WTC11 (cell line): ENCODE results near the gene C1QTNF1. TPM values are rescaled to one million over a fixed set of nuclear protein-coding genes. Genes with fewer than 3 reads are reported as not detected.

Experiments used
- ATAC-seq: fragments of 200-7000 bp; cut with Tn5 transposase; 2 replicates; pipeline ENCODE4 v1.10.0; 2021; ENCODE audit warnings: mild to moderate bottlenecking, moderate library complexity
- CTCF ChIA-PET: fragments of 300-600 bp; sonication (Branson Sonifier 250); formaldehyde crosslinking; loops from one replicate; lab custom pipeline; 2021; ENCODE audit warnings: antibody characterized with exemption; lab: Charles Lee
- POLR2A ChIA-PET: fragments of 350-600 bp; sonication (Branson Sonifier 250); formaldehyde crosslinking; loops from one replicate; lab custom pipeline; 2021; ENCODE audit warnings: antibody characterized with exemption; lab: Charles Lee
- DNase-seq: peaks from one replicate; pipeline ENCODE4 v3.0.0; 2021; ENCODE audit warnings: low spot score
- H3K27ac Mint-ChIP-seq: 2 replicates; pipeline ENCODE4 v1.8.0; 2021; ENCODE audit warnings: mixed read lengths
- H3K27me3 Mint-ChIP-seq: 2 replicates; pipeline ENCODE4 v1.8.0; 2021; ENCODE audit warnings: low read depth, mild to moderate bottlenecking, moderate library complexity, mixed read lengths
- H3K36me3 Mint-ChIP-seq: 2 replicates; pipeline ENCODE4 v1.8.0; 2021; ENCODE audit warnings: mixed read lengths
- H3K4me1 Mint-ChIP-seq: 2 replicates; pipeline ENCODE4 v1.8.0; 2022; ENCODE audit warnings: mixed read lengths
- H3K4me3 Mint-ChIP-seq: 2 replicates; pipeline ENCODE4 v1.8.0; 2021; ENCODE audit warnings: mild to moderate bottlenecking, moderate library complexity, mixed read lengths
- H3K9me3 Mint-ChIP-seq: 2 replicates; pipeline ENCODE4 v1.8.0; 2021; ENCODE audit warnings: mixed read lengths
- ATF3 ChIP-seq: sonication (generic); formaldehyde crosslinking; conservative IDR thresholded peaks from 2 replicates; pipeline ENCODE4 v1.8.1; 2022; ENCODE audit warnings: mild to moderate bottlenecking, missing genetic modification reagents
- CBFB ChIP-seq: sonication (generic); formaldehyde crosslinking; IDR thresholded peaks from 2 replicates; pipeline ENCODE4 v1.8.1; 2022; ENCODE audit warnings: mild to moderate bottlenecking, low read depth, missing genetic modification reagents
- CREB1 ChIP-seq: sonication (generic); formaldehyde crosslinking; IDR thresholded peaks from 2 replicates; pipeline ENCODE4 v1.8.0; 2023; ENCODE audit warnings: mild to moderate bottlenecking, missing genetic modification reagents
- CTCF ChIP-seq: fragments of 200-600 bp; IDR thresholded peaks from 2 replicates; pipeline ENCODE4 v1.8.0; 2022; ENCODE audit warnings: antibody characterized with exemption
- E2F5 ChIP-seq: sonication (generic); formaldehyde crosslinking; IDR thresholded peaks from 2 replicates; pipeline ENCODE4 v1.8.1; 2022; ENCODE audit warnings: mild to moderate bottlenecking, moderate library complexity, missing genetic modification reagents
- ELF4 ChIP-seq: sonication (generic); formaldehyde crosslinking; IDR thresholded peaks from 2 replicates; pipeline ENCODE4 v1.8.1; 2022; ENCODE audit warnings: low read depth, mild to moderate bottlenecking, moderate library complexity, missing genetic modification reagents
- ESRRA ChIP-seq: sonication (generic); formaldehyde crosslinking; IDR thresholded peaks from 2 replicates; pipeline ENCODE4 v1.8.1; 2022; ENCODE audit warnings: mild to moderate bottlenecking, missing genetic modification reagents, borderline replicate concordance
- GRHL2 ChIP-seq: fragments of 250-450 bp; sonication (Bioruptor Pico); IDR thresholded peaks from 2 replicates; pipeline ENCODE4 v1.8.0; 2022; ENCODE audit warnings: mild to moderate bottlenecking, moderate library complexity; ENCODE audit not compliant: insufficient replicate concordance, severe bottlenecking
- JAZF1 ChIP-seq: fragments of 250-450 bp; sonication (Bioruptor Pico); IDR thresholded peaks from 2 replicates; pipeline ENCODE4 v1.9.0; 2021; ENCODE audit warnings: moderate library complexity, mild to moderate bottlenecking, inconsistent platforms
- JUN ChIP-seq: sonication (generic); formaldehyde crosslinking; IDR thresholded peaks from 2 replicates; pipeline ENCODE4 v1.8.0; 2023; ENCODE audit warnings: mild to moderate bottlenecking, missing genetic modification reagents
- KAT7 ChIP-seq: sonication (generic); formaldehyde crosslinking; IDR thresholded peaks from 2 replicates; pipeline ENCODE4 v1.8.1; 2023; ENCODE audit warnings: missing genetic modification reagents, mild to moderate bottlenecking, borderline replicate concordance
- MXD4 ChIP-seq: fragments of 250-450 bp; sonication (Bioruptor Pico); IDR thresholded peaks from 2 replicates; pipeline ENCODE4 v1.8.0; 2021; ENCODE audit warnings: mild to moderate bottlenecking, moderate library complexity, borderline replicate concordance
- SP1 ChIP-seq: sonication (generic); formaldehyde crosslinking; conservative IDR thresholded peaks from 2 replicates; pipeline ENCODE4 v1.8.1; 2022; ENCODE audit warnings: missing genetic modification reagents
- TCF7 ChIP-seq: sonication (generic); formaldehyde crosslinking; IDR thresholded peaks from 2 replicates; pipeline ENCODE4 v1.8.0; 2022; ENCODE audit warnings: mild to moderate bottlenecking, low read depth, missing genetic modification reagents, moderate library complexity
- TEAD1 ChIP-seq: sonication (generic); formaldehyde crosslinking; IDR thresholded peaks from 2 replicates; pipeline ENCODE4 v1.8.0; 2022; ENCODE audit warnings: mild to moderate bottlenecking, missing genetic modification reagents
- USF1 ChIP-seq: sonication (generic); formaldehyde crosslinking; IDR thresholded peaks from 2 replicates; pipeline ENCODE4 v1.8.0; 2022; ENCODE audit warnings: mild to moderate bottlenecking, missing genetic modification reagents
- ZNF219 ChIP-seq: sonication (generic); formaldehyde crosslinking; IDR thresholded peaks from 2 replicates; pipeline ENCODE4 v1.8.0; 2023; ENCODE audit warnings: missing genetic modification reagents, mild to moderate bottlenecking, borderline replicate concordance
- ZNF232 ChIP-seq: sonication (generic); formaldehyde crosslinking; IDR thresholded peaks from 2 replicates; pipeline ENCODE4 v1.8.0; 2022; ENCODE audit warnings: mild to moderate bottlenecking, missing genetic modification reagents
- ZNF263 ChIP-seq: sonication (generic); formaldehyde crosslinking; IDR thresholded peaks from 2 replicates; pipeline ENCODE4 v1.8.1; 2022; ENCODE audit warnings: low read depth, mild to moderate bottlenecking, moderate library complexity, missing genetic modification reagents
- ZNF396 ChIP-seq: fragments of 250-450 bp; sonication (Bioruptor Pico); IDR thresholded peaks from 2 replicates; pipeline ENCODE4 v1.8.0; 2021; ENCODE audit warnings: mild to moderate bottlenecking, moderate library complexity, borderline replicate concordance
- ZNF512 ChIP-seq: sonication (generic); formaldehyde crosslinking; IDR thresholded peaks from 2 replicates; pipeline ENCODE4 v1.8.1; 2022; ENCODE audit warnings: missing genetic modification reagents, borderline replicate concordance
- ZNF671 ChIP-seq: fragments of 250-450 bp; sonication (Bioruptor Pico); IDR thresholded peaks from 2 replicates; pipeline ENCODE4 v1.8.0; 2021; ENCODE audit warnings: mild to moderate bottlenecking
- ZSCAN18 ChIP-seq: fragments of 250-450 bp; sonication (Bioruptor Pico); IDR thresholded peaks from 2 replicates; pipeline ENCODE4 v2.1.2; 2022; ENCODE audit warnings: mild to moderate bottlenecking, moderate library complexity
- total RNA-seq: library from RNA; stranded (reverse); gene quantifications from 3 replicates; pipeline ENCODE4 v1.2.3, GENCODE V29; 2021

The C1QTNF1 gene
- total RNA-seq, 1 experiment from 2014 or later: 1.7 TPM

GRCh38 chr17:78988152-78988551 is 35.8 kb upstream of the C1QTNF1 start:
- Mint-ChIP-seq H3K4me1 (peaks cover 15% of the 10 kb centered on the region), H3K4me3 (no peak overlapping the region), H3K27ac (no peak overlapping the region), H3K27me3 (no peaks in the 10 kb centered on the region; the same call in 1 of the 2 replicates), H3K9me3 (no peaks in the 10 kb centered on the region), H3K36me3 (peaks cover 7% of the 10 kb centered on the region)
- ATAC-seq (no peak), DNase-seq (no peak)
- no peak for TF ChIP-seq ZNF396 (CRISPR knock-in tag)
- TF ChIP-seq JAZF1 (CRISPR knock-in tag): no peak
- no peak for TF ChIP-seq MXD4 (CRISPR knock-in tag)
- no peak for TF ChIP-seq JUN (CRISPR knock-in tag)
- no peak for TF ChIP-seq USF1
- TF ChIP-seq ZSCAN18 (CRISPR knock-in tag): no peak
- TF ChIP-seq ZNF232 (CRISPR knock-in tag): no peak
- TF ChIP-seq ATF3 (CRISPR knock-in tag): no peak
- TF ChIP-seq E2F5 (CRISPR knock-in tag): no peak
- POLR2A ChIA-PET: no interaction called here
- CTCF ChIA-PET: interaction anchor here (1.9 kb wide), 1 partner anchor 17 kb away, joined by 8 read pairs; no protein-coding TSS in a partner anchor

GRCh38 chr17:78990349-78991016 is 33.5 kb upstream of the C1QTNF1 start:
- Mint-ChIP-seq H3K36me3 (peaks cover 13% of the 10 kb centered on the region), H3K4me3 (no peak overlapping the region), H3K9me3 (no peaks in the 10 kb centered on the region), H3K27me3 (no peaks in the 10 kb centered on the region; the same call in 1 of the 2 replicates), H3K27ac (no peak overlapping the region), H3K4me1 (peaks cover 15% of the 10 kb centered on the region)
- TF ChIP-seq KAT7 (CRISPR knock-in tag): no peak
- no peak for TF ChIP-seq JUN (CRISPR knock-in tag)
- no peak for TF ChIP-seq CREB1 (CRISPR knock-in tag)
- TF ChIP-seq ZNF671: no peak
- TF ChIP-seq CBFB: no peak
- no peak for TF ChIP-seq ZNF232 (CRISPR knock-in tag)
- no peak for TF ChIP-seq TCF7 (CRISPR knock-in tag)
- TF ChIP-seq GRHL2 (CRISPR knock-in tag): no peak
- no peak for TF ChIP-seq ATF3 (CRISPR knock-in tag)
- no peak for TF ChIP-seq ZNF219 (CRISPR knock-in tag)
- CTCF ChIA-PET: interaction anchor here (1.2 kb wide), 2 partner anchors 38 to 55 kb away, joined by 4 read pairs; no protein-coding TSS in a partner anchor
- DNase-seq (no peak), ATAC-seq (no peak)
- POLR2A ChIA-PET: no interaction called here

- Mint-ChIP-seq H3K9me3 (no peaks in the 10 kb centered on the region), H3K27me3 (no peaks in the 10 kb centered on the region; the same call in 1 of the 2 replicates), H3K4me1 (peaks cover 11% of the 10 kb centered on the region), H3K27ac (no peak overlapping the region), H3K36me3 (peaks cover 17% of the 10 kb centered on the region), H3K4me3 (no peak overlapping the region)
- TF ChIP-seq SP1 (CRISPR knock-in tag) (no peak), ZNF263 (CRISPR knock-in tag) (no peak), ESRRA (no peak), ZNF671 (no peak), ELF4 (CRISPR knock-in tag) (no peak), CTCF (no peak), ZNF512 (CRISPR knock-in tag) (no peak), CREB1 (CRISPR knock-in tag) (no peak), TEAD1 (CRISPR knock-in tag) (no peak)
- ChIA-PET CTCF (interaction anchor here (1.2 kb wide), 2 partner anchors 37 to 54 kb away, joined by 4 read pairs; no protein-coding TSS in a partner anchor), POLR2A (no interaction called here)
- ATAC-seq (no peak), DNase-seq (no peak)
These were observed 32.8 kb upstream of the C1QTNF1 start for GRCh38 chr17:78991017-78991738.
